Urinary bladder (tissue), 4 donors: Measurements from ENCODE around the gene TEX261. TPM values are rescaled to one million over a fixed set of nuclear protein-coding genes. Genes with fewer than 3 reads are reported as not detected.
"Not testable (repeated sequence)": the region's sequence is repeated elsewhere in the genome, so short reads cannot be mapped to it uniquely, and the experiment has no call there.

Source experiments
- DNase-seq: peaks from one replicate; pipeline ENCODE4 v3.0.0-alpha.2; 2015; ENCODE audit errors: extremely low spot score
- H3K27ac ChIP-seq: one replicate; pipeline ENCODE4 v1.5.1; 2013; ENCODE audit warnings: low read depth, mild to moderate bottlenecking, moderate library complexity
- H3K36me3 ChIP-seq: one replicate; pipeline ENCODE4 v1.6.1; 2013; ENCODE audit warnings: mild to moderate bottlenecking, moderate library complexity; ENCODE audit not compliant: insufficient read depth
- H3K4me1 ChIP-seq: one replicate; pipeline ENCODE4 v1.6.1; 2013; ENCODE audit warnings: mild to moderate bottlenecking, moderate library complexity; ENCODE audit not compliant: insufficient read depth
- H3K4me3 ChIP-seq: one replicate; pipeline ENCODE4 v1.5.1; 2013; ENCODE audit warnings: low read depth, low read length
- whole genome bisulfite sequencing: extraction: QIAGEN DNeasy Blood & Tissue Kit; methylation state at CpG from one replicate; pipeline ENCODE4 v1.1.7; 2013; 5-methylcytosine and 5-hydroxymethylcytosine counted together
- polyA plus RNA-seq: library from polyadenylated mRNA; stranded (reverse); fragments of 200-250 nt; gene quantifications from one replicate; pipeline ENCODE4 v1.2.3, GENCODE V29; 2013
- total RNA-seq: library from RNA; depleted of rRNA; stranded (reverse); fragments of >200 nt; gene quantifications from one replicate; pipeline ENCODE4 v1.2.3, GENCODE V29; 2014
- donor health status: healthy with polysubstance abuse.
- donor health status: healthy.

TEX261 gene
- 25.0 TPM for total RNA-seq
- polyA plus RNA-seq, result 44.4 TPM

- DNase-seq, result peak; percentile 26
- H3K27ac ChIP-seq, result peak within 1 kb of the TSS; percentile 55
Observed at GRCh38 chr2:70994699-70995425, at the start of gene TEX261. TSS of gene TEX261 (minus strand) at chr2:70994873. CDS start at chr2:70994757, 116 bp downstream.

GRCh38 chr2:71043531-71044407 is 49.1 kb upstream of the TEX261 start:
- no peaks in the 10 kb centered on the region for H3K36me3 ChIP-seq
- no peak overlapping the region for H3K27ac ChIP-seq
- DNase-seq, result no peak
- no peak overlapping the region for H3K4me3 ChIP-seq
- no peaks in the 10 kb centered on the region for H3K4me1 ChIP-seq
- 80% methylated on average over 35 of the region's 36 CpGs for WGBS

More at GRCh38 chr2:70994699-70995425, at the start of gene TEX261:
- Histone ChIP-seq H3K4me3 (peak within 1 kb of the TSS; percentile 92), H3K4me1 (no peaks in the 10 kb centered on the region), H3K36me3 (peaks cover 2% of the 10 kb centered on the region)
- WGBS, result under 1% methylated on average over 65 of the region's 65 CpGs

- no peaks in the 10 kb centered on the region for H3K4me1 ChIP-seq
- no peak overlapping the region for H3K4me3 ChIP-seq
- WGBS, result 66% methylated on average over 4 of the region's 4 CpGs
- H3K36me3 ChIP-seq, result no peaks in the 10 kb centered on the region
- H3K27ac ChIP-seq, result no peak overlapping the region
- no peak for DNase-seq
Observed at GRCh38 chr2:71042287-71042686, 47.6 kb upstream of the TEX261 start.

- not testable (repeated sequence) for H3K36me3 ChIP-seq, H3K4me3 ChIP-seq, H3K27ac ChIP-seq, H3K4me1 ChIP-seq, DNase-seq
- 82% methylated on average over 8 of the region's 8 CpGs for whole genome bisulfite sequencing
Observed at GRCh38 chr2:71036296-71036695, 41.6 kb upstream of the TEX261 start.

- WGBS, result 59% methylated on average over 15 of the region's 15 CpGs
- DNase-seq, result peak; percentile 31
- not testable (repeated sequence) for H3K4me3 ChIP-seq, H3K36me3 ChIP-seq, H3K4me1 ChIP-seq
- peak overlapping the region; percentile 73 for H3K27ac ChIP-seq
Observed at GRCh38 chr2:71023553-71024243, 29.0 kb upstream of the TEX261 start.

GRCh38 chr2:71021394-71021793 is 26.7 kb upstream of the TEX261 start:
- H3K4me3 ChIP-seq, H3K4me1 ChIP-seq, H3K36me3 ChIP-seq, DNase-seq, H3K27ac ChIP-seq: not testable (repeated sequence)
- WGBS, result 73% methylated on average over 14 of the region's 14 CpGs

GRCh38 chr2:71019989-71020388 is 25.3 kb upstream of the TEX261 start:
- H3K36me3 ChIP-seq, H3K4me3 ChIP-seq, H3K27ac ChIP-seq, DNase-seq, H3K4me1 ChIP-seq: not testable (repeated sequence)
- WGBS, result 86% methylated on average over 6 of the region's 6 CpGs

- Histone ChIP-seq H3K4me1 (no peaks in the 10 kb centered on the region), H3K36me3 (no peaks in the 10 kb centered on the region), H3K27ac (no peak overlapping the region), H3K4me3 (no peak overlapping the region)
- no peak for DNase-seq
- WGBS, result 86% methylated on average over 8 of the region's 8 CpGs
Observed at GRCh38 chr2:71018625-71019024, 24.0 kb upstream of the TEX261 start.

GRCh38 chr2:71011786-71012185 is 17.1 kb upstream of the TEX261 start:
- DNase-seq, H3K4me1 ChIP-seq, H3K36me3 ChIP-seq, H3K4me3 ChIP-seq, H3K27ac ChIP-seq: not testable (repeated sequence)
- 32% methylated on average over 6 of the region's 6 CpGs for WGBS

- no peak for DNase-seq
Observed at GRCh38 chr2:71008342-71008741, 13.7 kb upstream of the TEX261 start.

GRCh38 chr2:71006955-71007799 is 12.5 kb upstream of the TEX261 start:
- Histone ChIP-seq H3K4me1 (no peaks in the 10 kb centered on the region), H3K4me3 (no peak overlapping the region), H3K36me3 (no peaks in the 10 kb centered on the region), H3K27ac (no peak overlapping the region)
- WGBS, result 83% methylated on average over 5 of the region's 5 CpGs
- no peak for DNase-seq

More at GRCh38 chr2:71008342-71008741, 13.7 kb upstream of the TEX261 start:
- no peaks in the 10 kb centered on the region for H3K4me1 ChIP-seq
- 90% methylated on average over 13 of the region's 13 CpGs for WGBS
- no peak overlapping the region for H3K27ac ChIP-seq
- no peaks in the 10 kb centered on the region for H3K36me3 ChIP-seq
- H3K4me3 ChIP-seq, result no peak overlapping the region

GRCh38 chr2:71006323-71006722 is 11.7 kb upstream of the TEX261 start:
- DNase-seq, result no peak
- H3K36me3 ChIP-seq, result no peaks in the 10 kb centered on the region
- H3K4me1 ChIP-seq, result no peaks in the 10 kb centered on the region
- H3K27ac ChIP-seq, result no peak overlapping the region
- no peak overlapping the region for H3K4me3 ChIP-seq
- 40% methylated on average over 2 of the region's 2 CpGs for WGBS
